Measurements from ENCODE around the gene IGFALS.

IGFALS gene

GRCh38 chr16:1821861-1822611 is 28.5 kb upstream of the IGFALS start:
- Mint-ChIP-seq H3K4me1 (ENCODE audit: low read depth) (peaks cover 22% of the 10 kb centered on the region), H3K36me3 (ENCODE audit: low read depth) (peaks cover 40% of the 10 kb centered on the region), H3K27me3 (no peaks in the 10 kb centered on the region), H3K27ac (no peak overlapping the region), H3K9me3 (no peaks in the 10 kb centered on the region), H3K4me3 (no peak overlapping the region)
- DNase-seq: no peak

- peaks cover 46% of the 10 kb centered on the region for H3K36me3 Mint-ChIP-seq (ENCODE audit: low read depth)
- H3K4me3 Mint-ChIP-seq: no peak overlapping the region
- H3K27ac Mint-ChIP-seq: no peak overlapping the region
- no peaks in the 10 kb centered on the region for H3K27me3 Mint-ChIP-seq
- no peak for DNase-seq
- peaks cover 22% of the 10 kb centered on the region for H3K4me1 Mint-ChIP-seq (ENCODE audit: low read depth)
- H3K9me3 Mint-ChIP-seq: no peaks in the 10 kb centered on the region
Measured at GRCh38 chr16:1820946-1821290, 27.4 kb upstream of the IGFALS start.

GRCh38 chr16:1820096-1820945 is 26.8 kb upstream of the IGFALS start:
- Mint-ChIP-seq H3K27me3 (no peaks in the 10 kb centered on the region), H3K9me3 (no peaks in the 10 kb centered on the region), H3K4me1 (ENCODE audit: low read depth) (peaks cover 16% of the 10 kb centered on the region), H3K36me3 (ENCODE audit: low read depth) (peaks cover 50% of the 10 kb centered on the region), H3K27ac (no peak overlapping the region), H3K4me3 (no peak overlapping the region)
- DNase-seq: no peak

- Mint-ChIP-seq H3K36me3 (ENCODE audit: low read depth) (peaks cover 56% of the 10 kb centered on the region), H3K4me3 (no peak overlapping the region)
Measured at GRCh38 chr16:1819611-1820010, 26.1 kb upstream of the IGFALS start.

GRCh38 chr16:1818873-1819525 is 25.5 kb upstream of the IGFALS start:
- H3K4me3 Mint-ChIP-seq: no peak overlapping the region
- H3K9me3 Mint-ChIP-seq: no peaks in the 10 kb centered on the region
- peaks cover 4% of the 10 kb centered on the region for H3K4me1 Mint-ChIP-seq (ENCODE audit: low read depth)
- H3K27ac Mint-ChIP-seq: no peak overlapping the region
- H3K27me3 Mint-ChIP-seq: no peaks in the 10 kb centered on the region
- DNase-seq: no peak
- peaks cover 57% of the 10 kb centered on the region for H3K36me3 Mint-ChIP-seq (ENCODE audit: low read depth)

More at GRCh38 chr16:1819611-1820010, 26.1 kb upstream of the IGFALS start:
- Mint-ChIP-seq H3K4me1 (ENCODE audit: low read depth) (peaks cover 10% of the 10 kb centered on the region), H3K27me3 (no peaks in the 10 kb centered on the region), H3K27ac (peak overlapping the region; percentile 52), H3K9me3 (no peaks in the 10 kb centered on the region)
- no peak for DNase-seq

- Mint-ChIP-seq H3K4me3 (no peak overlapping the region), H3K27ac (no peak overlapping the region), H3K36me3 (ENCODE audit: low read depth) (peaks cover 64% of the 10 kb centered on the region), H3K27me3 (no peaks in the 10 kb centered on the region), H3K4me1 (ENCODE audit: low read depth) (peaks cover 2% of the 10 kb centered on the region), H3K9me3 (no peaks in the 10 kb centered on the region)
- no peak for DNase-seq
Measured at GRCh38 chr16:1818204-1818872, 24.8 kb upstream of the IGFALS start.

- H3K9me3 Mint-ChIP-seq: no peaks in the 10 kb centered on the region
- H3K27ac Mint-ChIP-seq: peak overlapping the region; percentile 29
- no peak for DNase-seq
- H3K27me3 Mint-ChIP-seq: no peaks in the 10 kb centered on the region
- no peak overlapping the region for H3K4me3 Mint-ChIP-seq
- peaks cover 8% of the 10 kb centered on the region for H3K4me1 Mint-ChIP-seq (ENCODE audit: low read depth)
- peaks cover 69% of the 10 kb centered on the region for H3K36me3 Mint-ChIP-seq (ENCODE audit: low read depth)
Measured at GRCh38 chr16:1817716-1818115, 24.2 kb upstream of the IGFALS start.

- H3K9me3 Mint-ChIP-seq: no peaks in the 10 kb centered on the region
- peaks cover 70% of the 10 kb centered on the region for H3K36me3 Mint-ChIP-seq (ENCODE audit: low read depth)
- DNase-seq: no peak
- H3K27ac Mint-ChIP-seq: peak overlapping the region; percentile 29
- no peaks in the 10 kb centered on the region for H3K27me3 Mint-ChIP-seq
- H3K4me1 Mint-ChIP-seq (ENCODE audit: low read depth): peaks cover 11% of the 10 kb centered on the region
- no peak overlapping the region for H3K4me3 Mint-ChIP-seq
Measured at GRCh38 chr16:1817276-1817589, 23.7 kb upstream of the IGFALS start.

- H3K9me3 Mint-ChIP-seq: no peaks in the 10 kb centered on the region
- no peaks in the 10 kb centered on the region for H3K27me3 Mint-ChIP-seq
- peaks cover 67% of the 10 kb centered on the region for H3K36me3 Mint-ChIP-seq (ENCODE audit: low read depth)
- no peak overlapping the region for H3K4me3 Mint-ChIP-seq
- H3K4me1 Mint-ChIP-seq (ENCODE audit: low read depth): peaks cover 11% of the 10 kb centered on the region
- no peak for DNase-seq
- H3K27ac Mint-ChIP-seq: no peak overlapping the region
Measured at GRCh38 chr16:1816396-1817275, 23.1 kb upstream of the IGFALS start.

GRCh38 chr16:1815461-1815860 is 22.0 kb upstream of the IGFALS start:
- no peak overlapping the region for H3K4me3 Mint-ChIP-seq
- H3K9me3 Mint-ChIP-seq: no peaks in the 10 kb centered on the region
- peaks cover 58% of the 10 kb centered on the region for H3K36me3 Mint-ChIP-seq (ENCODE audit: low read depth)
- peak overlapping the region; percentile 45 for H3K27ac Mint-ChIP-seq
- no peak for DNase-seq
- peaks cover 11% of the 10 kb centered on the region for H3K4me1 Mint-ChIP-seq (ENCODE audit: low read depth)
- H3K27me3 Mint-ChIP-seq: no peaks in the 10 kb centered on the region

- Mint-ChIP-seq H3K4me1 (ENCODE audit: low read depth) (peaks cover 11% of the 10 kb centered on the region), H3K9me3 (no peaks in the 10 kb centered on the region), H3K27me3 (no peaks in the 10 kb centered on the region), H3K4me3 (no peak overlapping the region), H3K27ac (peak overlapping the region; percentile 74), H3K36me3 (ENCODE audit: low read depth) (peaks cover 67% of the 10 kb centered on the region)
- peak; percentile 53 for DNase-seq
Measured at GRCh38 chr16:1812732-1813163, 19.2 kb upstream of the IGFALS start.

GRCh38 chr16:1810536-1810935 is 17.0 kb upstream of the IGFALS start:
- peaks cover 11% of the 10 kb centered on the region for H3K4me1 Mint-ChIP-seq (ENCODE audit: low read depth)
- H3K36me3 Mint-ChIP-seq (ENCODE audit: low read depth): peaks cover 72% of the 10 kb centered on the region

GRCh38 chr16:1810106-1810505 is 16.6 kb upstream of the IGFALS start:
- peaks cover 72% of the 10 kb centered on the region for H3K36me3 Mint-ChIP-seq (ENCODE audit: low read depth)
- no peak overlapping the region for H3K4me3 Mint-ChIP-seq
- no peak for DNase-seq
- no peaks in the 10 kb centered on the region for H3K27me3 Mint-ChIP-seq
- H3K4me1 Mint-ChIP-seq (ENCODE audit: low read depth): peaks cover 11% of the 10 kb centered on the region
- H3K9me3 Mint-ChIP-seq: no peaks in the 10 kb centered on the region
- no peak overlapping the region for H3K27ac Mint-ChIP-seq

More at GRCh38 chr16:1810536-1810935, 17.0 kb upstream of the IGFALS start:
- Mint-ChIP-seq H3K27me3 (no peaks in the 10 kb centered on the region), H3K27ac (no peak overlapping the region), H3K4me3 (no peak overlapping the region), H3K9me3 (no peaks in the 10 kb centered on the region)
- DNase-seq: no peak
